Measurements from ENCODE around the gene JPH4.

JPH4 gene

GRCh38 chr14:23621932-23622730 lies 43.5 kb upstream of the JPH4 start:
- no CpG with 5 or more reads among the region's 4 CpGs for WGBS (ENCODE audit: extremely low coverage, insufficient coverage, low lambda C conversion rate)
- H3K36me3 ChIP-seq (ENCODE audit: control insufficient read depth, insufficient read depth, low read length): no peaks in the 10 kb centered on the region
- H3K79me1 ChIP-seq (ENCODE audit: low read length): no peaks in the 10 kb centered on the region

DNA sequence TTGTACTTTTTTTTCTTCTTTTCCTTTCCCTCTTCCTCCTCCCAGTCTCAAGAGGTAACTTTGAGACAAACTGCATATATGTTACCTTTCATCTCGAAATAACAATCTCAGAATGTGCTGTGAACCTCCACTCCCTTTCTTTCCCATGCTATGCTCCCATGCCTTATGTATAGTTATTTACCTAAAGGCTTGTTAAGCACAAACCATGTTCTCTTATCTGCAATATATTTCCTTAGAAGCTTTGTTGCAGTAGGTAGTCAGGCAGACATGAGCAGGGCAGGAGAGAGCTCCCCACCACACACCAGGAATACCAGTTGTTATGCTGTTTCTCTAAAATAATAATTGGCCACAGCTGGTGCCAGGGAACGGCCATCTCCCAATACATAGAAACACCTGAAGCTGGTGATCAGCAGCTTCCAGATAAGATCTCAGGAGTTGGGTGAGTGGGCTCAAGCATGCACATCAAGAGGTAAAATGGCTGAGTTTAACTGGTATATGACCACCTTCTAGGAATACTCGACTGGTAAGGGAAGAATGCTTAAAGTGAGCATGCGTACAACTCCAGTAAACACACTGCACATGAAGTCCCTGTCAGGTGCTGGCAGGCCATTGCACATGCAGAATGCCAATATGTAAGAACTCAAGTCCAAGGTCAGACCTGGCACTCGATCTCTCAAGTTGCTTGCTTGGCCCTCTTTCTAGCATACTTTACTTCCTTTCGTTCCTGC lies 42.8 kb upstream of the JPH4 start:
- Histone ChIP-seq H3K79me1 (ENCODE audit: low read length) (no peaks in the 10 kb centered on the region), H3K4me2 (ENCODE audit: low read length) (no peak overlapping the region), H3K36me3 (ENCODE audit: control insufficient read depth, insufficient read depth, low read length) (no peaks in the 10 kb centered on the region), H4K5ac (ENCODE audit: low read length) (no peak overlapping the region), H3K9ac (ENCODE audit: low read length) (no peak overlapping the region), H2BK15ac (replicated peaks; ENCODE audit: low read depth) (no peak overlapping the region), H4K8ac (ENCODE audit: low read depth, low read length) (no peak overlapping the region), H3K56ac (ENCODE audit: low read length) (no peak overlapping the region), H3K4me3 (ENCODE audit: low read length) (no peak overlapping the region), H2AK5ac (ENCODE audit: low read length) (no peak overlapping the region), H3K27ac (ENCODE audit: low read depth, low read length) (no peak overlapping the region), H2BK5ac (ENCODE audit: low read length) (no peak overlapping the region), H3K4ac (ENCODE audit: low read depth, low read length) (no peak overlapping the region), H3K79me2 (ENCODE audit: control insufficient read depth, insufficient read depth, low read length) (no peaks in the 10 kb centered on the region), H3K18ac (ENCODE audit: low read length) (no peak overlapping the region), H3K27me3 (ENCODE audit: insufficient read depth, low read length, poor library complexity) (no peaks in the 10 kb centered on the region), H3K4me1 (ENCODE audit: control insufficient read depth, low read depth, low read length) (no peaks in the 10 kb centered on the region), H2BK120ac (ENCODE audit: low read depth, low read length) (no peak overlapping the region), H3K23ac (ENCODE audit: low read length) (no peak overlapping the region)
- WGBS (ENCODE audit: extremely low coverage, insufficient coverage, low lambda C conversion rate): no CpG with 5 or more reads among the region's 6 CpGs
- DNase-seq: no peak

More at GRCh38 chr14:23621932-23622730, 43.5 kb upstream of the JPH4 start:
- Histone ChIP-seq H3K79me2 (ENCODE audit: control insufficient read depth, insufficient read depth, low read length) (no peaks in the 10 kb centered on the region), H3K4ac (ENCODE audit: low read depth, low read length) (no peak overlapping the region), H2BK120ac (ENCODE audit: low read depth, low read length) (no peak overlapping the region), H4K8ac (ENCODE audit: low read depth, low read length) (no peak overlapping the region), H2BK5ac (ENCODE audit: low read length) (no peak overlapping the region), H3K27ac (ENCODE audit: low read depth, low read length) (no peak overlapping the region), H4K5ac (ENCODE audit: low read length) (no peak overlapping the region), H3K23ac (ENCODE audit: low read length) (no peak overlapping the region), H3K27me3 (ENCODE audit: insufficient read depth, low read length, poor library complexity) (no peaks in the 10 kb centered on the region), H3K4me2 (ENCODE audit: low read length) (no peak overlapping the region), H2BK15ac (replicated peaks; ENCODE audit: low read depth) (no peak overlapping the region), H2AK5ac (ENCODE audit: low read length) (no peak overlapping the region), H3K56ac (ENCODE audit: low read length) (no peak overlapping the region), H3K18ac (ENCODE audit: low read length) (no peak overlapping the region), H3K4me1 (ENCODE audit: control insufficient read depth, low read depth, low read length) (no peaks in the 10 kb centered on the region), H3K4me3 (ENCODE audit: low read length) (no peak overlapping the region), H3K9ac (ENCODE audit: low read length) (no peak overlapping the region)
- no peak for DNase-seq

- H3K4me2 ChIP-seq (ENCODE audit: low read length): no peak overlapping the region
- H2BK15ac ChIP-seq (replicated peaks; ENCODE audit: low read depth): no peak overlapping the region
- no CpG with 5 or more reads among the region's 3 CpGs for WGBS (ENCODE audit: extremely low coverage, insufficient coverage, low lambda C conversion rate)
- no peak overlapping the region for H3K27ac ChIP-seq (ENCODE audit: low read depth, low read length)
- H3K4me1 ChIP-seq (ENCODE audit: control insufficient read depth, low read depth, low read length): no peaks in the 10 kb centered on the region
- H3K4ac ChIP-seq (ENCODE audit: low read depth, low read length): no peak overlapping the region
- no peaks in the 10 kb centered on the region for H3K79me2 ChIP-seq (ENCODE audit: control insufficient read depth, insufficient read depth, low read length)
- no peak overlapping the region for H2AK5ac ChIP-seq (ENCODE audit: low read length)
- H4K5ac ChIP-seq (ENCODE audit: low read length): no peak overlapping the region
- H3K56ac ChIP-seq (ENCODE audit: low read length): no peak overlapping the region
- no peak overlapping the region for H3K23ac ChIP-seq (ENCODE audit: low read length)
- DNase-seq: no peak
- no peak overlapping the region for H2BK120ac ChIP-seq (ENCODE audit: low read depth, low read length)
- no peaks in the 10 kb centered on the region for H3K36me3 ChIP-seq (ENCODE audit: control insufficient read depth, insufficient read depth, low read length)
- H4K8ac ChIP-seq (ENCODE audit: low read depth, low read length): no peak overlapping the region
- H2BK5ac ChIP-seq (ENCODE audit: low read length): no peak overlapping the region
- H3K9ac ChIP-seq (ENCODE audit: low read length): no peak overlapping the region
- H3K79me1 ChIP-seq (ENCODE audit: low read length): no peaks in the 10 kb centered on the region
- H3K4me3 ChIP-seq (ENCODE audit: low read length): no peak overlapping the region
- no peak overlapping the region for H3K18ac ChIP-seq (ENCODE audit: low read length)
- no peaks in the 10 kb centered on the region for H3K27me3 ChIP-seq (ENCODE audit: insufficient read depth, low read length, poor library complexity)
Observed at GRCh38 chr14:23620177-23620702, 41.6 kb upstream of the JPH4 start.

DNA sequence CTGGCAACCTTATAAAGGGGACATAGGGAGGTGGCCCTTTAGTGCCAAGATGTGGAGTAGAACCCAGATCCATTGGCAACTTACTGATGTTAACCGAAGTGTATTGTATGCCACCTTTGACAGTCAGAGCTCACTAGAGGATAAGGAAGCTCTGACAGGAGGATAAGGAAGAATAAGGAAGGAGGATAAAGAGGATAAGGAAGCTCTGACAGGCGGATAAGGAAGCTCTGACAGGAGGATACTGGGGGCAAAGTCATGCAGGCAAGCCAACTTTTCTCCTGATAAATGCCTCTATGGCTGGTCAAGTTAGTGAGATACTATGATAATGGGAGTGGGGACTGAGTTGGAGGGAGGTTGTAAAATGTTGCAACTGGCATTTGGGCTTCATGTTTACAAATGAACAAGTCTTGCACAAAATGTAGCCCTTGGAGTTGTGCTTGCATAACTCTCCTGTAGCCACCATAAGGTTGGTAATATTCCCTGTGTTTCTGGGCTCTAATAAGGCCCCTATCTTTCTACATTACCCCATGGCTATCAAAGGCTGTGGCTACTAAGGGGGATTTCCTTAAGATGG lies 39.9 kb upstream of the JPH4 start:
- no peak overlapping the region for H3K23ac ChIP-seq (ENCODE audit: low read length)
- no peak overlapping the region for H3K9ac ChIP-seq (ENCODE audit: low read length)
- H2BK120ac ChIP-seq (ENCODE audit: low read depth, low read length): no peak overlapping the region

DNA sequence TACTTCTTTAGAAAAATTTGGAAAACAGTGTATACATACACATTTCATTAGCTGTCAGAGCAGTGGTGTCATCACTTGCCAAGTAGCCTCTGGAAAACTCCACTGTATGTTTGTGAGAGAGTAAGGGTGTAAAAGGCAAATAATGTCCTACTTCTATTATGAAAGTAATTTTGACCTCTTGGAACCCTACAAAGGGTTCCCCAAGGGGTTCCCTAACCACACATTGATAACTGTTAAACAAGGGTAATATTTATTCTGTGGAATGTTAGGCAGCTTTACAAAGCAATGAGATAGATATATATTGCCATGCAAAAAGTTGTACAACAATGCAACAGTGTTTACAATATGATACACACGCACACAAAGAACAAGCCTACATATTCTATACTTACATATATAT lies 38.9 kb upstream of the JPH4 start:
- Histone ChIP-seq H3K4me1 (ENCODE audit: control insufficient read depth, low read depth, low read length) (no peaks in the 10 kb centered on the region), H2BK15ac (replicated peaks; ENCODE audit: low read depth) (no peak overlapping the region), H3K18ac (ENCODE audit: low read length) (no peak overlapping the region), H3K4ac (ENCODE audit: low read depth, low read length) (no peak overlapping the region), H3K4me2 (ENCODE audit: low read length) (no peak overlapping the region), H3K27me3 (ENCODE audit: insufficient read depth, low read length, poor library complexity) (no peaks in the 10 kb centered on the region), H3K56ac (ENCODE audit: low read length) (no peak overlapping the region), H2BK120ac (ENCODE audit: low read depth, low read length) (no peak overlapping the region), H4K5ac (ENCODE audit: low read length) (no peak overlapping the region), H3K27ac (ENCODE audit: low read depth, low read length) (no peak overlapping the region), H4K8ac (ENCODE audit: low read depth, low read length) (no peak overlapping the region), H3K79me1 (ENCODE audit: low read length) (no peaks in the 10 kb centered on the region), H3K9ac (ENCODE audit: low read length) (no peak overlapping the region), H3K23ac (ENCODE audit: low read length) (no peak overlapping the region), H3K36me3 (ENCODE audit: control insufficient read depth, insufficient read depth, low read length) (no peaks in the 10 kb centered on the region), H3K4me3 (ENCODE audit: low read length) (no peak overlapping the region), H2AK5ac (ENCODE audit: low read length) (no peak overlapping the region), H2BK5ac (ENCODE audit: low read length) (no peak overlapping the region), H3K79me2 (ENCODE audit: control insufficient read depth, insufficient read depth, low read length) (no peaks in the 10 kb centered on the region)
- DNase-seq: no peak
- no CpG with 5 or more reads among the region's 1 CpG for WGBS (ENCODE audit: extremely low coverage, insufficient coverage, low lambda C conversion rate)

More for the DNA sequence above, 39.9 kb upstream of the JPH4 start:
- WGBS (ENCODE audit: extremely low coverage, insufficient coverage, low lambda C conversion rate): no CpG with 5 or more reads among the region's 2 CpGs
- no peak overlapping the region for H3K4me3 ChIP-seq (ENCODE audit: low read length)
- no peak overlapping the region for H4K5ac ChIP-seq (ENCODE audit: low read length)
- H3K4me2 ChIP-seq (ENCODE audit: low read length): no peak overlapping the region
- DNase-seq: no peak
- no peak overlapping the region for H2AK5ac ChIP-seq (ENCODE audit: low read length)
- H3K4ac ChIP-seq (ENCODE audit: low read depth, low read length): no peak overlapping the region
- no peak overlapping the region for H4K8ac ChIP-seq (ENCODE audit: low read depth, low read length)
- H3K79me2 ChIP-seq (ENCODE audit: control insufficient read depth, insufficient read depth, low read length): no peaks in the 10 kb centered on the region
- no peak overlapping the region for H3K56ac ChIP-seq (ENCODE audit: low read length)
- H3K79me1 ChIP-seq (ENCODE audit: low read length): no peaks in the 10 kb centered on the region
- no peak overlapping the region for H2BK15ac ChIP-seq (replicated peaks; ENCODE audit: low read depth)
- H3K36me3 ChIP-seq (ENCODE audit: control insufficient read depth, insufficient read depth, low read length): no peaks in the 10 kb centered on the region
- H3K18ac ChIP-seq (ENCODE audit: low read length): no peak overlapping the region
- no peak overlapping the region for H3K27ac ChIP-seq (ENCODE audit: low read depth, low read length)
- no peak overlapping the region for H2BK5ac ChIP-seq (ENCODE audit: low read length)
- no peaks in the 10 kb centered on the region for H3K27me3 ChIP-seq (ENCODE audit: insufficient read depth, low read length, poor library complexity)
- H3K4me1 ChIP-seq (ENCODE audit: control insufficient read depth, low read depth, low read length): no peaks in the 10 kb centered on the region

Measured in mesendoderm (in vitro differentiated cells).